Measurements from ENCODE around the gene TM7SF2.

Gene TM7SF2

GRCh38 chr11:65090628-65091027 is 21.0 kb upstream of the TM7SF2 start:
- DNase-seq (ENCODE audit: low read depth), result no peak

GRCh38 chr11:65095427-65095826 is 16.2 kb upstream of the TM7SF2 start:
- DNase-seq (ENCODE audit: low read depth), result no peak

GRCh38 chr11:65095974-65096806 is 15.5 kb upstream of the TM7SF2 start, which contains the start of gene VPS51:
Gene VPS51 (plus strand): TSS chr11:65096214. CDS start chr11:65096251, 37 bp downstream.
- DNase-seq (ENCODE audit: low read depth), result peak; percentile 93

- DNase-seq (ENCODE audit: low read depth), result no peak
Observed at GRCh38 chr11:65096926-65097325, 14.7 kb upstream of the TM7SF2 start.

GRCh38 chr11:65100674-65101350 is 10.9 kb upstream of the TM7SF2 start:
- DNase-seq (ENCODE audit: low read depth), result peak; percentile 18

GRCh38 chr11:65102142-65103095 is 9.3 kb upstream of the TM7SF2 start:
- DNase-seq (ENCODE audit: low read depth), result no peak

GRCh38 chr11:65103476-65103875 is 8.2 kb upstream of the TM7SF2 start:
- DNase-seq (ENCODE audit: low read depth), result no peak

GRCh38 chr11:65104628-65105027 is 7.0 kb upstream of the TM7SF2 start:
- DNase-seq (ENCODE audit: low read depth), result no peak

- DNase-seq (ENCODE audit: low read depth), result no peak
Observed at GRCh38 chr11:65107078-65107477, 4.6 kb upstream of the TM7SF2 start.

GRCh38 chr11:65107751-65108468 is 3.8 kb upstream of the TM7SF2 start:
- DNase-seq (ENCODE audit: low read depth), result no peak

GRCh38 chr11:65108469-65109123 is 3.1 kb upstream of the TM7SF2 start:
- DNase-seq (ENCODE audit: low read depth), result no peak

GRCh38 chr11:65109231-65110198 is 2.2 kb upstream of the TM7SF2 start:
- no peak for DNase-seq (ENCODE audit: low read depth)

- DNase-seq (ENCODE audit: low read depth), result peak; percentile 85
Observed at GRCh38 chr11:65110354-65110861, 1.3 kb upstream of the TM7SF2 start.

GRCh38 chr11:65111159-65111743 is 421 bp upstream of the TM7SF2 start:
- no peak for DNase-seq (ENCODE audit: low read depth)

GRCh38 chr11:65112546-65113360 is 1.1 kb downstream of the TM7SF2 start:
- peak; percentile 49 for DNase-seq (ENCODE audit: low read depth)

GRCh38 chr11:65113361-65113756 is 1.7 kb downstream of the TM7SF2 start:
- peak; percentile 15 for DNase-seq (ENCODE audit: low read depth)

- no peak for DNase-seq (ENCODE audit: low read depth)
Observed at GRCh38 chr11:65113839-65114238, 2.2 kb downstream of the TM7SF2 start.

GRCh38 chr11:65114538-65115171 is 3.0 kb downstream of the TM7SF2 start:
- DNase-seq (ENCODE audit: low read depth), result no peak

Data from ELR (cell line).